ENCODE measurements around the gene HOXD12.

The HOXD12 gene

DNA sequence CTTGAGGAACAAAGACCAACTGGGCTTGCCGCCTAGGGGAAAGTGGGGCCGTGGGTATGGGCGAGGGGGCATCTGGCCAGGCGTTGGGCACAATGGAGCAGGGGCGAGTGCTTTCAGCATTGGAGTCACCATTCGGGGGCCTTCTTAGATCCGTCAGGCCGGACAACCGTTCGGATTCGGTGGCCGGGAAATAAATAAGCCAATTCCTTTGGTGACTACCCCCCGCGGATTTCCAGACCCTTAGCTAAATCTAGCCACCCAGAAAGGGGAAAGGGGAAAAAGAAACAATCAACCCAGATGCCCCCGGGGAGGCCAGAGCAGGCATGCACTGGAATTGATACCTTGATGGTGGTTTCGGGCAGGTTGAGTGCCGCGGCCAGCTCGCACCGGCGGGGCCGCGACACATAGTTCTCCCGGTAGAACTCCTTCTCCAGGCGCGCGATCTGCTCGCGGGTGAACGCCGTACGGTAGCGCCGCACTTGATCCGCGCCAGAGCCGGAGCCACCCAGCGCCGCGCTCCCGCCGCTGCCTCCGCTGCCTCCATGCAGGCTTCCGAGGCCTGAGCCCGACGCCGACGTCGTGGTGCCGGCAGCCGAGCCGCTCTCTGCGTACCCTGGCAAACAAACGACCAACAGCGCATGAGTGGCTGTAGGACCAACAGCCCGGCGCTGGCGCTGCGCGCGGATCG, 17.6 kb upstream of the HOXD12 start:
- DNase-seq = no peak

DNA sequence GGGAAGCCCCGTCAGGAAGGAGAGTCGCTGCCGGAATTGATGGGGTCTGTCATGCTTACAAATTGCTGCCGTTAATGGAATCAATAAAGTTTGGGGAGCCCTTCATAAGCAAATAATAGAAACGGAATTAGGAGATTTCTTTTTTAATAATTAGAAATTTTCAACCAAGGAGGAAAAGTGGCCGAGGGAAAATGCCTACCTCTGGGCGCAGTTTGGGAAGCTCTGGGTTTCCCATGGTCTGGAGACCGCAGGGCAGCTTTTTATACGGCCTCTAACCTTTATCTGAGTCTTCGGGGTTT, 17.1 kb upstream of the HOXD12 start:
- peaks cover 0 to 7% (median 0%) of the 10 kb centered on the region in 3 donors for H3K9me3 ChIP-seq
- intact Hi-C loops (cut with DNase I; ENCODE audit: low total_unique reads) = no loop called here
- H3K4me1 ChIP-seq = peaks cover 0 to 57% (median 38%) of the 10 kb centered on the region in 4 donors
- H3K4me3 ChIP-seq = no peak overlapping the region
- TF ChIP-seq, protein P1, sequence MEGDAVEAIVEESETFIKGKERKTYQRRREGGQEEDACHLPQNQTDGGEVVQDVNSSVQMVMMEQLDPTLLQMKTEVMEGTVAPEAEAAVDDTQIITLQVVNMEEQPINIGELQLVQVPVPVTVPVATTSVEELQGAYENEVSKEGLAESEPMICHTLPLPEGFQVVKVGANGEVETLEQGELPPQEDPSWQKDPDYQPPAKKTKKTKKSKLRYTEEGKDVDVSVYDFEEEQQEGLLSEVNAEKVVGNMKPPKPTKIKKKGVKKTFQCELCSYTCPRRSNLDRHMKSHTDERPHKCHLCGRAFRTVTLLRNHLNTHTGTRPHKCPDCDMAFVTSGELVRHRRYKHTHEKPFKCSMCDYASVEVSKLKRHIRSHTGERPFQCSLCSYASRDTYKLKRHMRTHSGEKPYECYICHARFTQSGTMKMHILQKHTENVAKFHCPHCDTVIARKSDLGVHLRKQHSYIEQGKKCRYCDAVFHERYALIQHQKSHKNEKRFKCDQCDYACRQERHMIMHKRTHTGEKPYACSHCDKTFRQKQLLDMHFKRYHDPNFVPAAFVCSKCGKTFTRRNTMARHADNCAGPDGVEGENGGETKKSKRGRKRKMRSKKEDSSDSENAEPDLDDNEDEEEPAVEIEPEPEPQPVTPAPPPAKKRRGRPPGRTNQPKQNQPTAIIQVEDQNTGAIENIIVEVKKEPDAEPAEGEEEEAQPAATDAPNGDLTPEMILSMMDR (IDR thresholded peaks at IDR 0.05) = no peak
- H3K36me3 ChIP-seq = no peaks in the 10 kb centered on the region
- H3K27me3 ChIP-seq = peaks cover 31 to 99% of the 10 kb centered on the region in 2 donors
- no peak overlapping the region for H3K27ac ChIP-seq
- DNase-seq = no peak

More for the DNA sequence above, 17.6 kb upstream of the HOXD12 start:
- peaks cover 0 to 7% (median 0%) of the 10 kb centered on the region in 3 donors for H3K9me3 ChIP-seq
- peaks cover 31 to 99% of the 10 kb centered on the region in 2 donors for H3K27me3 ChIP-seq
- H3K4me1 ChIP-seq = peaks cover 0 to 57% (median 38%) of the 10 kb centered on the region in 4 donors
- H3K27ac ChIP-seq = no peak overlapping the region
- no peaks in the 10 kb centered on the region for H3K36me3 ChIP-seq
- TF ChIP-seq, protein P1 (IDR thresholded peaks at IDR 0.05) = no peak
- intact Hi-C loops (cut with DNase I; ENCODE audit: low total_unique reads) = no loop called here
- no peak overlapping the region for H3K4me3 ChIP-seq

GRCh38 chr2:176082824-176083751, 16.5 kb upstream of the HOXD12 start:
- DNase-seq = no peak
- no peak overlapping the region for H3K4me3 ChIP-seq
- peaks cover 0 to 61% (median 41%) of the 10 kb centered on the region in 4 donors for H3K4me1 ChIP-seq
- H3K9me3 ChIP-seq = peaks cover 0 to 7% (median 0%) of the 10 kb centered on the region in 3 donors
- no peaks in the 10 kb centered on the region for H3K36me3 ChIP-seq
- no peak overlapping the region for H3K27ac ChIP-seq
- intact Hi-C loops (cut with DNase I; ENCODE audit: low total_unique reads) = no loop called here
- TF ChIP-seq, protein P1 (IDR thresholded peaks at IDR 0.05) = no peak
- H3K27me3 ChIP-seq = peaks cover 30 to 99% of the 10 kb centered on the region in 2 donors

DNA sequence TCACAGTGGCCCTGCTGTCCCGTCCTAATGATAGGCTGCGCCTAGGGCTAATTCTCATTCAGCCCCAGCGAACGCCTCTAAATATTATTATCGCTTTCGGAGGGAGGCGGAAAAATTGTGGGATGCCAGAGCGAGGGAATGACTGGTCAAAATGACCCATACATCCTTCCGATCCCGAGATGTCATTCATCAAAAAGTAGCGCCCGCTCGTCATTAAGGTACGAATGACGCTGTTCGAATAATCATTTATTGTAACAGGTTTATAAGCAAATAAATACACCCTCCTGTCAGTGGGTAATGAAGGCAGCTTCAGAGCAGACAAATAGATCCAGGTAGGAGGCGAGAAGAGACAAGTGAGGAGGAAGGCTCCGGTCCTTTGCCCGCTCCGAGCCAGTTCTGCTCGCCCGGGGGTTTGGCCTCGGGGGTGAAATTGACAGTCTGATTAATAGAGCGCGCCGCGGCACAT, 15.8 kb upstream of the HOXD12 start, which contains the start of gene EVX2:
Gene EVX2, minus strand, starts transcription at position 167 of the 466 bp plus-strand sequence. CDS start 186 bp downstream, outside the sequence.
- peaks cover 24 to 99% of the 10 kb centered on the region in 2 donors for H3K27me3 ChIP-seq
- peaks cover 0 to 67% (median 46%) of the 10 kb centered on the region in 4 donors for H3K4me1 ChIP-seq
- DNase-seq = peak in 1 of 2 donors; percentile 52
- H3K9me3 ChIP-seq = peaks cover 0 to 7% (median 0%) of the 10 kb centered on the region in 3 donors
- intact Hi-C loops (cut with DNase I; ENCODE audit: low total_unique reads) = no loop called here
- no peak within 1 kb of the TSS for H3K4me3 ChIP-seq
- TF ChIP-seq, protein P1 (IDR thresholded peaks at IDR 0.05) = no peak
- no peak within 1 kb of the TSS for H3K27ac ChIP-seq
- no peaks in the 10 kb centered on the region for H3K36me3 ChIP-seq

DNA sequence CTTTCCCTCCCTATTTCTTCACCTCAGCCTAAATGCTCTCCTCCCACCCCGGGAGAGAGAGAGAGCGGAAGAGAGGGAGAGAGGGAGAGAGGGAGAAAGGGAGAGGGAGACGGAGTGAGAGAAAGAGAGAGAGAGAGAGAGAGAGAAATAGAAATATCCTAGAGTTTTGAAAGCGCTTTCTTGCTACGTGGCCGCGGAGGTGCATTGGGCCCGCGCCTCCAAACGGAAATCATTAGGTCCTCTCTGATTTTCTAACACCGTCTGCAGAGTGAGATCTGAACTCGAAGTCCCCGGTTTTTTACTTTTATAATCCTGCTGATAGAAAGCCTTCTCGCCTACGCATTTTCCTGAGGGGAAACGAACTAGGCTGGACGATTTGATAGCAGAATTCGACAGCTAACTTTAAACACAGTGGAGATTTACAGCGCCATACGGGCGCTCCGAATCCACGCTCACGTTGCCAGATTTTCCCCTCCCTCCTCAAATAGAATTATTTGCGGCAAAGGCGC, 14.9 kb upstream of the HOXD12 start:
- no peak overlapping the region for H3K4me3 ChIP-seq
- H3K9me3 ChIP-seq = peaks cover 0 to 7% (median 0%) of the 10 kb centered on the region in 3 donors
- DNase-seq = no peak
- H3K27me3 ChIP-seq = peaks cover 21 to 99% of the 10 kb centered on the region in 2 donors
- TF ChIP-seq, protein P1 (IDR thresholded peaks at IDR 0.05) = no peak
- H3K36me3 ChIP-seq = no peaks in the 10 kb centered on the region
- intact Hi-C loops (cut with DNase I; ENCODE audit: low total_unique reads) = no loop called here
- H3K4me1 ChIP-seq = peaks cover 0 to 59% (median 40%) of the 10 kb centered on the region in 4 donors
- no peak overlapping the region for H3K27ac ChIP-seq

Measured in tibial artery (tissue), 4 donors.